SU-DHL-6 (cell line): ENCODE data around the gene RGS16.

Source experiments
- CTCF ChIP-seq: fragments of 200-600 bp; sonication (generic); IDR thresholded peaks from one replicate; pipeline ENCODE4 v1.5.1; 2017; ENCODE audit warnings: antibody characterized with exemption, mild to moderate bottlenecking, low read length, moderate library complexity; ENCODE audit not compliant: insufficient read depth, poor library complexity, severe bottlenecking
- EZH2phosphoT487 ChIP-seq: fragments of 200-600 bp; sonication (generic), shearing (Covaris generic); conservative IDR thresholded peaks from 2 replicates; pipeline ENCODE4 v1.6.1; 2018; ENCODE audit warnings: mild to moderate bottlenecking, antibody characterized with exemption, low read length, moderate library complexity, mixed read lengths

GRCh38 chr1:182552527-182552926 lies 51.7 kb downstream of the RGS16 start:
- no peak for TF ChIP-seq CTCF
- TF ChIP-seq EZH2phosphoT487: no peak
